KMS-11 (cell line): Measurements from ENCODE around the gene OLFML2B.
A peak's percentile ranks its signal among the peaks of the same experiment; 100 is the strongest.

ENCODE experiments used
- H2AFZ ChIP-seq: fragments of 200-600 bp; sonication (generic); 2 replicates; pipeline ENCODE4 v1.6.1; 2016; ENCODE audit warnings: antibody characterized with exemption, mixed run types, low read depth
- H3K27ac ChIP-seq: fragments of 200-600 bp; sonication (generic); 2 replicates; pipeline ENCODE4 v1.6.1; 2016; ENCODE audit warnings: mild to moderate bottlenecking, mixed run types
- H3K27me3 ChIP-seq: fragments of 200-600 bp; sonication (generic); 2 replicates; pipeline ENCODE4 v1.6.1; 2017; ENCODE audit warnings: mild to moderate bottlenecking, low read depth, mixed run types, moderate library complexity; ENCODE audit not compliant: insufficient read depth
- H3K36me3 ChIP-seq: fragments of 200-600 bp; sonication (generic); 2 replicates; pipeline ENCODE4 v1.6.1; 2017; ENCODE audit warnings: mild to moderate bottlenecking, mixed run types; ENCODE audit not compliant: insufficient read depth
- H3K4me1 ChIP-seq: fragments of 200-600 bp; sonication (generic); 2 replicates; pipeline ENCODE4 v1.6.1; 2016; ENCODE audit warnings: mild to moderate bottlenecking, low read depth, mixed run types; ENCODE audit not compliant: poor library complexity, severe bottlenecking
- H3K4me2 ChIP-seq: fragments of 200-600 bp; sonication (generic); 2 replicates; pipeline ENCODE4 v1.7.0; 2016; ENCODE audit warnings: mild to moderate bottlenecking, mixed run types
- H3K4me3 ChIP-seq: fragments of 200-600 bp; sonication (generic); IDR thresholded peaks from 2 replicates; pipeline ENCODE4 v1.6.1; 2017; ENCODE audit warnings: low read depth, low read length, mixed read lengths; ENCODE audit not compliant: insufficient read depth
- H3K79me2 ChIP-seq: fragments of 200-600 bp; sonication (generic); 2 replicates; pipeline ENCODE4 v1.6.1; 2016; ENCODE audit warnings: low read depth, mixed run types; ENCODE audit not compliant: insufficient read depth
- H3K9ac ChIP-seq: fragments of 200-600 bp; sonication (generic); 2 replicates; pipeline ENCODE4 v1.6.1; 2016; ENCODE audit warnings: mild to moderate bottlenecking, mixed run types
- H4K20me1 ChIP-seq: fragments of 200-600 bp; sonication (generic); 2 replicates; pipeline ENCODE4 v1.6.1; 2016; ENCODE audit warnings: mild to moderate bottlenecking, mixed run types; ENCODE audit not compliant: insufficient read depth
- CTCF ChIP-seq: fragments of 200-600 bp; sonication (generic); conservative IDR thresholded peaks from 2 replicates; pipeline ENCODE4 v1.6.1; 2017; ENCODE audit warnings: low read depth, mild to moderate bottlenecking, antibody characterized with exemption, low read length, moderate library complexity, mixed read lengths

Gene OLFML2B

GRCh38 chr1:162062542-162063015 is 38.9 kb upstream of the OLFML2B start:
- Histone ChIP-seq H3K79me2 (no peaks in the 10 kb centered on the region), H3K27ac (no peak overlapping the region), H3K4me2 (no peak overlapping the region), H4K20me1 (no peaks in the 10 kb centered on the region), H2AFZ (no peak overlapping the region), H3K36me3 (no peaks in the 10 kb centered on the region), H3K9ac (no peak overlapping the region), H3K27me3 (no peaks in the 10 kb centered on the region), H3K4me3 (no peak overlapping the region), H3K4me1 (no peaks in the 10 kb centered on the region)
- no peak for TF ChIP-seq CTCF

GRCh38 chr1:162060314-162060713 is 36.6 kb upstream of the OLFML2B start:
- H3K27me3 ChIP-seq = no peaks in the 10 kb centered on the region
- no peaks in the 10 kb centered on the region for H3K79me2 ChIP-seq
- peaks cover 4% of the 10 kb centered on the region for H3K4me1 ChIP-seq
- no peaks in the 10 kb centered on the region for H3K36me3 ChIP-seq
- H2AFZ ChIP-seq = no peak overlapping the region
- TF ChIP-seq CTCF = no peak
- no peak overlapping the region for H3K9ac ChIP-seq
- no peaks in the 10 kb centered on the region for H4K20me1 ChIP-seq
- no peak overlapping the region for H3K4me3 ChIP-seq
- H3K27ac ChIP-seq = no peak overlapping the region
- no peak overlapping the region for H3K4me2 ChIP-seq

- no peak overlapping the region for H3K9ac ChIP-seq
- H2AFZ ChIP-seq = no peak overlapping the region
These were observed 36.1 kb upstream of the OLFML2B start for GRCh38 chr1:162059721-162060120.

GRCh38 chr1:162056579-162056978 is 32.9 kb upstream of the OLFML2B start:
- no peaks in the 10 kb centered on the region for H4K20me1 ChIP-seq
- H3K9ac ChIP-seq = no peak overlapping the region
- H2AFZ ChIP-seq = peak overlapping the region; percentile 27; the same call in 1 of the 2 replicates
- no peaks in the 10 kb centered on the region for H3K79me2 ChIP-seq
- TF ChIP-seq CTCF = no peak
- no peaks in the 10 kb centered on the region for H3K27me3 ChIP-seq
- H3K4me3 ChIP-seq = no peak overlapping the region
- no peaks in the 10 kb centered on the region for H3K36me3 ChIP-seq
- no peak overlapping the region for H3K27ac ChIP-seq
- H3K4me1 ChIP-seq = peaks cover 4% of the 10 kb centered on the region
- no peak overlapping the region; the same call in 1 of the 2 replicates for H3K4me2 ChIP-seq

More at GRCh38 chr1:162059721-162060120, 36.1 kb upstream of the OLFML2B start:
- no peaks in the 10 kb centered on the region for H3K36me3 ChIP-seq
- H3K4me3 ChIP-seq = no peak overlapping the region
- H3K4me2 ChIP-seq = no peak overlapping the region
- peaks cover 4% of the 10 kb centered on the region for H3K4me1 ChIP-seq
- no peaks in the 10 kb centered on the region for H4K20me1 ChIP-seq
- no peak overlapping the region for H3K27ac ChIP-seq
- H3K79me2 ChIP-seq = no peaks in the 10 kb centered on the region
- H3K27me3 ChIP-seq = no peaks in the 10 kb centered on the region
- TF ChIP-seq CTCF = no peak
